Measurements from ENCODE around the gene ITGA7. TPM values are rescaled to one million over a fixed set of nuclear protein-coding genes. Genes with fewer than 3 reads are reported as not detected.

ITGA7 gene
- total RNA-seq, 1 experiment from 2014 or later: 2.7 TPM

DNA sequence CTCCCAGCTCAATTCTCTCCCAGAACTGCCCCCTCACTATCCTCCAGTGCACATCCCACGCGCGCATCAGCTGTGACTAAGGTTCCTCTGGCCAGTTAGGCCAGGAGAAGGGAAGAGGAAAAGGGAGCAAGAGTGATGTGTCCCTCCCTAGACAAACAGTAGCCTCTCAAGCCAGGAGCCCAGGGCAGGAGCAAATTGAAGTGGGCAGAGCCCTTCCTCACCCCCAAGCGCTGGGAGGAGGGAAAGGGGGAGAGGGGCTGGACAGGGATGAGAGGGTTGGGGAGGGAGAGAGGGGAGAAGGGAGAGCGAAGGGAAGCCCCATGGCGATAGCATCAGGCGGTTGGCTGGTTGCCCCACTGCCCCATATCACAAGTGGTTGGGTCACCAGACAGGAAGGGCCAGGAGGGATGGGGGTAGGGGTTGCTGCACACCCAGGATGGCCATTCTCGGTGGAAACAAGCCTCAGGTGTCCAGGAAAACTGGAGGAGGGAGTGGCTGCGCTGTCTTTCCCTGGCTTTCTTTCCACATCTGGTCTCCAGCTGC lies 20.0 kb upstream of the ITGA7 start:
- Histone ChIP-seq H4K20me1 (ENCODE audit: insufficient read depth) (peaks cover 30% of the 10 kb centered on the region), H3K9me3 (ENCODE audit: insufficient read depth, low read depth) (no peaks in the 10 kb centered on the region), H3K79me2 (ENCODE audit: low read depth) (peaks cover 21% of the 10 kb centered on the region), H3K4me2 (peak overlapping the region; percentile 83), H3K27ac (peak overlapping the region; percentile 84), H3K27me3 (ENCODE audit: insufficient read depth, low read depth) (no peaks in the 10 kb centered on the region), H3K4me1 (replicated peaks; ENCODE audit: insufficient read depth) (peaks cover 30% of the 10 kb centered on the region), H3K4me3 (peak overlapping the region; percentile 100), H3K9me2 (ENCODE audit: insufficient read depth) (no peaks in the 10 kb centered on the region), H3F3A (ENCODE audit: insufficient read depth, low read depth) (peaks cover 47% of the 10 kb centered on the region; the same call in 1 of the 2 replicates), H3K36me3 (ENCODE audit: low read depth) (peaks cover 11% of the 10 kb centered on the region; the same call in 1 of the 2 replicates), H2AFZ (peak overlapping the region; percentile 84)
- TF ChIP-seq CTCF (conservative IDR thresholded peaks at IDR 0.05): no peak
- TF ChIP-seq EZH2 (IDR thresholded peaks at IDR 0.05; ENCODE audit: low read depth): no peak
- BruUV-seq (replicated peaks): TSS peak; percentile 46
- CTCF ChIA-PET: no interaction called here
- DNase-seq: peak; percentile 53 to 61
- intact Hi-C loops (cut with micrococcal nuclease; ENCODE audit: unreplicated experiment): loop anchor here (10.0 kb wide), 1 partner anchor 733 kb away; no protein-coding TSS in a partner anchor
- POLR2A ChIA-PET (ENCODE audit: unreplicated experiment): no interaction called here

DNA sequence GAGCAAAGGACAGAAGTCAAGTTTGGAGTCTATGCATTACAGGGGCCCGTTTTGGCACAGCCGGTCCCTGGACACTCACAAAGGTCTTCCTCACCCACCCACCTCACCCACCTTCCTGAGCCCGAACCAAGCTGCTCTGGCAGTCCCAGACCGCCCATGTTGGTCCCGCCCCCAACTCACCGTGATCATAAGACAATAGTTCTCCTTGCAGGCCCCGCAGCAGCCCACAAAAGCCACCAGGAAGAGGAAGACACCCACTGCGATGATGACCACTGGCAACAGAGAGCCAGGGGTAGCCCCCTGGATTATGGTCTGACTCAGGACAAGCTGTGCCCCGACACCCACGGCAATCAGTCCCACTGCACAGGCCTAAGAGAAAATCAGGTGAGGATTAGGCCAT lies 19.3 kb upstream of the ITGA7 start:
- DNase-seq: peak in 1 of 2 experiments; percentile 22
- BruUV-seq (replicated peaks): no TSS peak
- Histone ChIP-seq H3K4me1 (replicated peaks; ENCODE audit: insufficient read depth) (peaks cover 31% of the 10 kb centered on the region), H3K9me3 (ENCODE audit: insufficient read depth, low read depth) (no peaks in the 10 kb centered on the region), H3F3A (ENCODE audit: insufficient read depth, low read depth) (peaks cover 55% of the 10 kb centered on the region; the same call in 1 of the 2 replicates), H3K79me2 (ENCODE audit: low read depth) (peaks cover 21% of the 10 kb centered on the region), H3K4me3 (peak overlapping the region; percentile 100), H3K36me3 (ENCODE audit: low read depth) (peaks cover 11% of the 10 kb centered on the region; the same call in 1 of the 2 replicates), H3K27ac (no peak overlapping the region), H3K27me3 (ENCODE audit: insufficient read depth, low read depth) (no peaks in the 10 kb centered on the region), H3K4me2 (peak overlapping the region; percentile 83), H3K9me2 (ENCODE audit: insufficient read depth) (no peaks in the 10 kb centered on the region), H2AFZ (no peak overlapping the region), H4K20me1 (ENCODE audit: insufficient read depth) (peaks cover 30% of the 10 kb centered on the region)
- TF ChIP-seq CTCF (conservative IDR thresholded peaks at IDR 0.05) (no peak), EZH2 (IDR thresholded peaks at IDR 0.05; ENCODE audit: low read depth) (no peak)
- ChIA-PET POLR2A (ENCODE audit: unreplicated experiment) (no interaction called here), CTCF (no interaction called here)
- intact Hi-C loops (cut with micrococcal nuclease; ENCODE audit: unreplicated experiment): loop anchor here (10.0 kb wide), 1 partner anchor 732 kb away; no protein-coding TSS in a partner anchor

GRCh38 chr12:55725556-55725955 lies 17.9 kb upstream of the ITGA7 start:
- no peak overlapping the region for H3K4me3 ChIP-seq
- no peak overlapping the region for H2AFZ ChIP-seq
- peaks cover 11% of the 10 kb centered on the region; the same call in 1 of the 2 replicates for H3K36me3 ChIP-seq (ENCODE audit: low read depth)
- H3K4me1 ChIP-seq (replicated peaks; ENCODE audit: insufficient read depth): peaks cover 43% of the 10 kb centered on the region
- peaks cover 21% of the 10 kb centered on the region for H3K79me2 ChIP-seq (ENCODE audit: low read depth)
- H3K4me2 ChIP-seq: no peak overlapping the region
- no peaks in the 10 kb centered on the region for H3K27me3 ChIP-seq (ENCODE audit: insufficient read depth, low read depth)
- no TSS peak for BruUV-seq (replicated peaks)
- no peak overlapping the region for H3K27ac ChIP-seq
- intact Hi-C loops (cut with micrococcal nuclease; ENCODE audit: unreplicated experiment): loop anchor here (10.0 kb wide), 1 partner anchor 731 kb away; no protein-coding TSS in a partner anchor
- no peak for DNase-seq
- no peaks in the 10 kb centered on the region for H3K9me3 ChIP-seq (ENCODE audit: insufficient read depth, low read depth)
- H4K20me1 ChIP-seq (ENCODE audit: insufficient read depth): peaks cover 34% of the 10 kb centered on the region
- CTCF ChIA-PET: no interaction called here
- TF ChIP-seq EZH2 (IDR thresholded peaks at IDR 0.05; ENCODE audit: low read depth) (no peak), CTCF (conservative IDR thresholded peaks at IDR 0.05) (no peak)
- POLR2A ChIA-PET (ENCODE audit: unreplicated experiment): no interaction called here
- H3F3A ChIP-seq (ENCODE audit: insufficient read depth, low read depth): peaks cover 67% of the 10 kb centered on the region
- H3K9me2 ChIP-seq (ENCODE audit: insufficient read depth): no peaks in the 10 kb centered on the region

All from PC-9 (cell line).